ENCODE measurements around the gene TIFAB.
A peak's percentile ranks its signal among the peaks of the same experiment; 100 is the strongest.

Gene TIFAB

DNA sequence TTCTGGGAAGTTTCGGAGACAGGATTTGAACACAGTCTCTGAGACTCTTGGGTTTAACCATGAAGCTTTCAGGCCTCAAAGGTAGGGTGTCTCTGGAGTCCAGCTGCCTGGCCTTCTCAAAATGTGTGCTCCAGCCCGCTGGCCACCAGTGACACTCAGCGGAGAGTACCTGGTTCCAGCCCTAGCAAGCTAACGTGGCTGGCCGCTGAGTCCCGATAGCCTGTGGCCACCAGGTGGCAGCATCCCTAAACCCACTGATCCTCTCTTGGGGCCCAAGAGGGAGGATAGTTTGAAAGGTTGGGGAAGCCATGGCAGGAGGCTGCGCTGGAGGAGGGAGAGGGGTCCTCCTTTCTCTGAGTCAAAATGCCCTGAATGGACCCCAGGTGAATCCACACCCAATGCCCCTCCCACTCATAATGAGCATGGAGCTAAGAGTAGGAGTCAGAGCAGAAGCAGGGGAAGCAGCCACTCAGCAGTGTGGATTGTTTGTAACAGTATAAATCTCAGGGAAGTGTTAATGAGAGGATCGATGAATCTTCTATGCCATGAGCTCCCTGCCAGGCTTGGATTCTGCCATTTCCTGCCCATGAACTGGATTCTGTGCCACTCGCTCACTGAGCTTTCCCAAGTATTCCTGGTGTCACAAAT, 5.4 kb upstream of the TIFAB start:
- peak; percentile 58 for DNase-seq

GRCh38 chr5:135456238-135457099, 4.3 kb upstream of the TIFAB start:
- DNase-seq = no peak

GRCh38 chr5:135455876-135456237, 3.7 kb upstream of the TIFAB start:
- no peak for DNase-seq

DNA sequence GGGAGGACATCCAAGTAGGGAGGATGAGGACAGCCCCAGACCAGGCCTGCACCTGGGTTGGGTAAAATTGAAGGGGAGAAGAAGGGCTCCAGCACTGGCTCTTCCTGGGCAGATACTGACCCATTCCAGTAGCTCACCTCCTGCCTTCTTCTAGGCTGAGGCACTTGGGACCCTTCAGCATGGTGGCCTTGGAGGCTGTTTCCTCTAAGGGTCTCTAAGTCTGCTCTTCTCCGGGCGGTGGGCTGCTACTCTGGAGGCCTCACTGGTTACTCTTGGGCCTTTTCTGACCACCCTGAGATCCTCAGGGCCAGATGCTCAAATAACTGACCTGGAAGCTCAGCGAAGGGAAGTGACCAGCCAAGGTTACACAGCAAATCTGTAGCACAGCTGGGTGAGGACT, 2.8 kb upstream of the TIFAB start:
- DNase-seq = no peak

GRCh38 chr5:135453613-135454012, 1.5 kb upstream of the TIFAB start:
- DNase-seq = no peak

- no peak for DNase-seq
Observed at GRCh38 chr5:135451581-135452320, 400 bp downstream of the TIFAB start.

DNA sequence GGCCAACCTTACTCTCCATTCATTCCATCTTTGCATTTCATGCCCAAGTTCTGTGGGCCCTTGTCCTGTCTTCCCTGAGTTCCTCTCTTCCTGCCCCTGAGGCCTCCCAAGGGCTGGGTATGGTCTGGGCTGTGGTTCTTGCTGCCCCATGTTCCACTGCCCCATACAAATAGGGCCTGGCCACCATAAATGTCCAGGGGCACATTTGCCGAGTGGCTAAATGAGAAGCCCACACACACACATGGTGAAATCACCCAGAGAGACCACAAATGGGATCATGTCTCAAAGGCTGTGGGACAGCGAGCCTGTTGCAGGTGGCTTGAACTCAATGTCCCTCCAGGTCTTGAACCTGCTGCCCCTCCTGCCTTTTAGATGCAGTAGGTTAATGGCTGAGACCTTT, 1.2 kb downstream of the TIFAB start:
- DNase-seq = no peak

DNA sequence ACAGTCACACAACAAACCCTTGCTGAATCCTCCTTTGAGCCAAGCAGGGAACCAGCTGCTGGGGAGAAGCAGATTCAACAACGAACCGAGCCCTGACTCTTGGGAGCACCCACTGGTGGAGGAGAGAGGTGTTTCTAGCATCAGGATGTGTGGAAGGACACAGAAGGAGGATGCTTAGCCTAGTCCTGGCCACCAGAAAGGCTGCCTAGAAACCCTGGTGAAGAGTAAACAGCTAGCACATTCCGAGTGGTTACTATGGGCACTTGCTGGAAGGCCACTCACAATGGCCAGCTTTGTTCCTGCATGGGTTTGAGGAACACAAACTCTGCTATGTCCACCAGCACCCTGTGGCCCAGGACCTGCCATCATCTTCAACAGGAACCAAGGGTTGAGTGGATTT, 1.8 kb downstream of the TIFAB start:
- DNase-seq = no peak

GRCh38 chr5:135449644-135450043, 2.5 kb downstream of the TIFAB start:
- no peak for DNase-seq

DNA sequence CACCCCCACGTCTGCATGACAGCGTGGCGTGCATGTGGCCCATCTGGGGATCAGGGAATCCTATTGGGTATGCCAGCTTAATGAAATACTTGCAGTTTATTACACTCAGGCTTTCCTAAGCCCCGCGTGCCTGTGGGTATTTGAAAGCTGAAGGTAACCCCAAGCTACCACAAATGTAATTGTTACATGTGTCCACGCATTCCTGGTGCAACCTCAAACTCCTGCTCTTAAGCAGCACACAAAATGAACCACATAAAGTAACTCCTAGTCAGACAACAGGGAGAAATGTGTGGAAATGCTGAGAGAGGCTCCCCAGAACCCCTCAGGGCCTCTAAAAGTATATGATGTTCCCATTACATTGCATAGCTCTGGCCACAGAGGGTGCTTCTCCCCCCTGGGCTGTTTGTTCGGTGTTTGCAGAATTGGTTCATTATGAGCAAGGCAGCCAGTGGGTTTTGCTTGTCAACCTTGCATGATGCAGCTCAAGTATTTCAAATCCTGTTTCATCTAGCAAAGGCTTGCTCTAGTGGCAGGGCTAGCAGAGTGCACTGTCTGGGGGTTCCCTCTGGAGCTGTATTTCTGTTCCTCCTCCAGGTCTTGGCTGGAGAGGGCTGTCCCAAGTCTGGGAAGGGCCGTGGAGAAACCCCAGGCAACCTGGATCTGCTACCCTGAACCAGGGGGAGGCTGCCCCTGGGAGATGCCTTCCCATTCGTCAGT, 3.2 kb downstream of the TIFAB start:
- DNase-seq = no peak

DNA sequence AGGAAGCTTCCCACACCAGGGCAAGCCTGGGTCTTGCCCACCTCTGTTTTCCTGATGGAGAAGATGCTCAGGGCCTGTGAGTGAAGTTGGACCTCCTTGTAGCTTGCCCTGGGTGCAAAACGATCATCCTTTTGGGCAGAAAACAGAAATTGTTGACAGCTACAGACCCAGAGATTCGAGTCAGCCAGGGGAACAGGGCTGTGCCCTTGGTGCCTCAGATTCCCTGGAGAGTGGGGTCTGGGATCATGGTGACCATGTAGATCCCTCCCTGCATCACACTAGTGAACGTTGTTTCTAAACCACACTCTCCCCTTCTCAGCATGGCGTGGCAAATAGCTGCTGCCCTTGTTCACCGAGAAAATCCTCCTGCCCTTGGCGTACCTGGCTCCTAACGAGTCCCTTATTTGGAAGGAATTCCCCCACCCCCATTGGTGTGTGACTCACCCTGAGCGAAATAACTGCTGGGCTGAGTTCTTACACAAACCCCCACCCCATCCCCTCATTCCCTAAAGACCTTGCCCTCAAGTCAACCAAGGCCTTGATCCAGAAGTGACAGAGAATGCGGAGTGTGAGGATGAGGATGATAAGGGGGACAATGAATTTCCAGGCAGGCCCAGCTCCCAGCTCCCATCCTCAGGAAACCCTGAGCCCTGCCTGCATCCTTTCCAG, 3.9 kb downstream of the TIFAB start:
- DNase-seq = no peak

DNA sequence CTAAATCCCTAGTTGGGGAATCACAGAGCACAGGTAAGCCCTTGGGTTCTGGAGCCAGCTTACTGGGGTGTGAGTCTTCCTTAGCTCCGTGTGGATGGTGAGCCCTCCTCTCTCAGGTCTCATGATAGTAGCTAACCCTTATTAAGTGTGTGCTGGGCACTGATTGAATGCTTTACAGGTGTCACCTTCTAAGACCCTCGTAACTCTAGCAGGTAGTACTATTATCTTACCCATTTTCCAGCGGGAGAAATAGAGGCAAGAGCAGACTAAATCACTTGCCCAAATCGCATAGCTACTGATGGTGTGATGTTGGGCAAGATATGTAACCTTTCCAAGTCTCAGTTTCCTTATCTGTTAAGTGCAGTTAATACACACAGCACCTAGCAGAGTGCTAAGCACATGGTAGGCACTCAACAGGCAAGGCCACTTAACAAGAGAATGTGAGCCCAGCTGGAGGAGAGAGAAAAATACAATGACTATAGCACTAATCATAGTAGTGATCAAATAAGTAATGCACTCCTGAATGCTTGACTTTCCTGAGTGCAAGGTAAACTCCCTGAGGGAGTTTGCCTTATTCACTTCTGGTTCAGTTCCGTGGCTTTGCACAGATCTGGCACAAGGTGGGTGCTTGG, 4.7 kb downstream of the TIFAB start, which contains the start of gene DCANP1:
Gene DCANP1, minus strand, starts transcription at position 51 of the 632 bp plus-strand sequence. CDS start 240 bp downstream, outside the sequence.
- DNase-seq = no peak

DNA sequence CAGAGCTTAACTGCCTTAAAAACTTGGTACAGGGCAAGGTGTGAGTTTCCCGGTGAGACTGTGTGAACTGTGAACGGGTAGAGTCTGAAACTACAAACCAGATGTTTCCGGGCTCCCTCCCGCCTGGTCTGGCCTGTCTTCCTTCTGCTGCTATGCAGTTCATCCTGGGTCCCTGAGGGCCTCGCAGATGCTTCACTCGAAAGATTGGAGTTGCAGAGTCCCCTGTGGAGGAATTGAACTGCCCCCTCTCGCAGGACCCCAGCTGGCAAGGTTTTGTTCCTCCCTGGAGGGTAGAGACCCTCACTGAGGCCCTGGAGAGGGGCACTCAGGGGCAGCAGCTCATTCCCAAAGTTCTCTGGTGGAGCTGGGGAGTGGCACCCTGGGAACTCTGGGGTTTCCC, 5.5 kb downstream of the TIFAB start:
- no peak for DNase-seq

DNA sequence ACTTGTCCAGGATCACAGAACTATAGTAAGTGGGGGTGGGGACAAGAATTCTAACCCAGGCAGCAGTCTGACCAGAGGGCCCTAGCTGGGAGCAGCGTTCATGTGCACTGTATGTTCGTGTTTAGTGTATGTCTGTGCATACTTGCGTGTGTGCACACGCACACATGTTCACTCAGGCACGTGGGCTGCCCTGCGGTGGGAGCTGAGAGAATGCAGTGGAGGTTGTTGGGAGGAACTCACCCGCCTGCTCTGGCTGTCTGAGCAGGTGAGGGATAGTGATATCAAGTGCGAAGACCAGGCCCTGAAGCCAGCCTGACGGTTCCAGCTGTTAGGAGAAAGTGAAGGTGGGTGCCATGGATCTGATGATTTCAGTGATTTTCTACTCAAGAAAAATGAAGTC, 5.9 kb downstream of the TIFAB start:
- DNase-seq = no peak

DNA sequence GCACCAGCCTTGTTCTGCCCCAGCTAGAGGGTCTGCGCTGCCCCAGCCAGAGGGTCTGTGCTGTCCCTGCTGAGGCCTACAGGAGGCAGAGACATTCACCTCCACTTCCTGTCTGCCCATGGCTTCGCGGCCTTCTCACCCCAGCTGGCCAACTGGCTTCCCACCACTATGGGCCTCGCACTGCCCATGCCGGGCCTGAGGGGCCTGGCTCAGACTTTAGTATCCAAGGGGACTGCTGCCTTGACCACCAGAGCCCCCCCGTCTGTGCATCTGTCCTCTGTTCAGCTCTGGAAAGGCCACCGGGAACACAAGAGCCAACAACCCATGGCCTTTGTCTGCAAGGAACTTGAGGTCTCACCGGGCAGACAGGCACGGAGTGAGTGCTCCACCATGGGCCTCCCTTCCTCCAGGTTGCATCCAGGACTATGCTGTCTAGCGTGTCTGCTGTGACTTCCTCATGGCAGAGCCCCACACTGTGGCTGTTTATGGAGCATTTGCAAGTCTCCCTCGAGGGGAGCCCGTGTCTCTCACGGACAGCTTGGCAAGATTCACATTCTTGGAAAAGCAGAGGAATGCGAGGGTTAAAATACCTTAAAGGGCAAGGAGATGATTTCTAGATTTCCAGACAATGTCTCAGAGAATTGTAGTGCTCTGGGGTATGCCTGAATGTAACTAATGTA, 6.7 kb downstream of the TIFAB start:
- no peak for DNase-seq

DNA sequence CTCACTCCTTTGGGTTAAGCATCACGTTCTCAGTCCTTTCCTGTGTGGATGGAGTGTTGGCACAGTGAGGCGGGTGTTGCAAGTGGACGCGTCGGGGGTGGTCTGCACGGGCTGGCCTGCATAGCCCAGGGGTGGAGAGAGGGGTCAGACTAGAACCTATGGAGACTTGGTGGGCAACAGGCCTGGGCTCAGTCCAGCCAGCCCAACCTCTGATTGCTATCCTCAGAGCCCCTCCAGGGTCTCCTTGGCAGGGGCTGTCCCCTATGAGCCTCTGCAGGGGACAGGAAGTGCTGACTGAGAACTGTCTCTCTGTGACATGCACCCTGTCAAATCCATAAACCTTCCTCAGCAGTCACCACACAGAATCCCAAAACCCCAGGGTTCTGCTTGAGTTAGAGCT, 7.3 kb downstream of the TIFAB start:
- DNase-seq = no peak

DNA sequence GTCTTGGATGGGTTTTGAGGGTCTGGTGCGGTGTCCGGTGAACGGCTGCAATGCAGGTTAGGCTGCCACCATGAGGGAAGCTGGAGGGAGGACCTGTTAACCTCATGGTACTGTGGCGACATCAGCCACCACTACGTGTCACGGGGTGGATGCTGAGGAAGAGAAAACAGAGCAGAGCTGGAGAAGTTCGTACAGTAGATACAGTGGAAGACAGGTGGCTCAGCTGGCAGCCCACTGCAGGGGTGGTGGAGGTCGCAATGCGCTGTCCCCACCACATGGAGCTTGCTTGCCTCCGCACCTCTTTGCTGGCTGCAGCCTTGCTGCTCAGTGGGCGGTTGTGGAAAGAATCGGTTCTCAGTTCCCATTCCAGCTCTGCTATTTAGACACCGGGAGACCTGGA, 7.8 kb downstream of the TIFAB start:
- no peak for DNase-seq

DNA sequence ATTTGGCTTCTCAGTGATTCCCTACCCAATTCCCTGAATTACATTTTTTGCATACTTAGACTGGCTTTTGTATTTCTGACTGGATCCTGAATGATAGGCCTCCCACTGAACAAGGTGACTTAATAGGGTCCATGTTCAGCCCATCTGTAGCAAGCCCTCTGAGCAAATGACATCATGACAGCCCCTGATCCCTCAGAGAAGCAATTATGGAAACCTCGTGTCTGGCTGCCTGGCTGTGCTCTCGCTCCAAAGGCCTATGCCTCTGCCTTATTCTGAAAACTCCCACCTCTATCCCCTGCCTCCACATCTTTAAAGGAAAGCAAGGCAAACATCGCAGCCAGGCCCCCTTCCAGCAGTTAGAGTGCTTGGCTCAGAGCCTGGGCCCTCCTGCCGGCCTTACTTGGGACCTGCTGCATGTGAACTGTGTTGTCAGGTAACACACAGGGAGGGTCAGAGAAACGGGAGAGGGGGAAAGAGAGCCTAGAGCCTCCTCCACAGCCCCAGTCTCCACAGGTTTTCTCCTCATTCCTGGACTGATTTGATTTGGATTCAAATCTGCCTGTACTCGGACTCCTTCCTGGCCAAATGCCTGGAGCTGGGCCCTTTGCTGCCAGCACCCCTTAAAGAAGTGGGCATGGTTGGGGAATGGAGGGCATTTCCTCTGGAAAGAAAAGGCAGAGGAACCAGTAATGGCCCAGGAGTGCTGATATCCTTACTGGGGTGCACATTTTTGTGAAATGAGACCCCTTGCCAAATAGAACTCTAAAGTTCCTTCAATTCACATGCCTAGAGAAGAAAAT, 8.8 kb downstream of the TIFAB start:
- no peak for DNase-seq

DNA sequence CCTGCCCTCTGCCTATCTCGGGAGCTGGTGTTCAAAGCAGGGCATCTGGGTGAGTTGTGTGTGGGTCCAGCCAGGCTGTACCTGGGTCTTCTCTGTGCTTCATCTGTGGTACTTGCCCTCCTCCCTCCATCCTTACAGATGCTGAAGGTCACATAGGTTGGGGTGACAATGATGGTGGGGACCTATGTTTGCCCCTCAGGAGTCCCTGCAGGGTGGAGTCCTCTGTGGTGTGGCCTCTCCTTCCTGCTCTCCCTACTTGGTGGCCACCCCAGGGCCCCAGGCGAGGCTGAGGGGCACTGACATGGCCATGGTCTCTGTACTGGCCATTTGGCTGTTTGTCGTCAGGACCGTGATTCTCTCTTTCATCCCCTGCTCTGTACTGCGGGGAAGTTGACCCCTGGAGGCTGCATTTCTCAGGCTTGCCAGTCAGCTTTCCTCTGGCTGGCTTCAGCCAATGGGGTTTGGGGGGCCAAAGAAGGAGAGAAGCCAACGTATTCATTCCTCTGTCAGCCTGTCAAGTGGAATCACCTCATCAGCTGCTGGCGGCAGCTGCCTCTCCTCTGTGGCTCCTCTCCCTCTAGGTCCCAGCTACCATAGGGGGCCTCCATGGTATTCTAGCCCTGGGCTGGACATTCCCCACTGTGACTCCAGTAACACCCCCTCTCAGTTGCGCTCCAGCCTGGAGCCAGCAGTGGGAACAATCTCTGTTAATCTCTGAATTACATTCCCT, 9.6 kb downstream of the TIFAB start:
- DNase-seq = no peak

GRCh38 chr5:135441919-135442318, 10.2 kb downstream of the TIFAB start:
- peak; percentile 1 for DNase-seq
